HEK293 (cell line): ENCODE results near the gene DIS3L2.

Experiments used
- CTCF ChIA-PET: fragments of 350-600 bp; formaldehyde crosslinking; extraction: SDS; loops from one replicate; lab custom pipeline; 2021; ENCODE audit warnings: antibody characterized with exemption; lab: Yijun Ruan, JAX
- POLR2A ChIA-PET: fragments of 300-600 bp; formaldehyde crosslinking; extraction: SDS; loops from one replicate; lab custom pipeline; 2020; ENCODE audit warnings: antibody characterized with exemption, inconsistent platforms; lab: Yijun Ruan, JAX
- H3K27ac ChIP-seq: fragments of 200-500 bp; sonication (Bioruptor generic); 2 replicates; pipeline ENCODE4 v1.5.1; 2014; ENCODE audit warnings: low read depth, low read length, control low read depth, inconsistent platforms; ENCODE audit errors: extremely low read depth
- H3K36me3 ChIP-seq, 2 experiments: fragments of 200-500 bp in 1 of 2; sonication (Bioruptor generic) in 1 of 2; 1 replicate in 1 of 2; 2 replicates in 1 of 2; pipeline ENCODE4 v1.5.1; 2014 to 2017; ENCODE audit warnings: inconsistent platforms in 2 of 2, low read length in 2 of 2; ENCODE audit not compliant: control insufficient read depth in 2 of 2, insufficient read depth in 1 of 2
- H3K4me1 ChIP-seq: fragments of 200-500 bp; sonication (Bioruptor generic); 2 replicates; pipeline ENCODE4 v1.5.1; 2014; ENCODE audit warnings: mild to moderate bottlenecking, low read length, inconsistent platforms; ENCODE audit not compliant: control insufficient read depth, insufficient read depth
- H3K4me3 ChIP-seq: 2 replicates; pipeline ENCODE4 v1.5.1; 2011; ENCODE audit warnings: low read depth, mild to moderate bottlenecking, control low read depth, low read length, moderate library complexity
- H3K9me3 ChIP-seq: fragments of 200-500 bp; sonication (Bioruptor generic); 2 replicates; pipeline ENCODE4 v1.5.1; 2014; ENCODE audit warnings: low read depth, low read length, inconsistent platforms; ENCODE audit not compliant: control insufficient read depth, insufficient read depth
- BCL11A ChIP-seq: fragments of 450-650 bp; formaldehyde crosslinking; IDR thresholded peaks from 2 replicates; pipeline ENCODE4 v1.5.1; 2016; ENCODE audit warnings: low read depth, missing biosample characterization, missing genetic modification characterization
- HOXA7 ChIP-seq: sonication (generic); formaldehyde crosslinking; IDR thresholded peaks from 2 replicates; pipeline ENCODE4 v1.8.1; 2022; ENCODE audit warnings: missing genetic modification reagents, borderline replicate concordance
- HOXC10 ChIP-seq: sonication (generic); formaldehyde crosslinking; IDR thresholded peaks from 2 replicates; pipeline ENCODE4 v1.8.1; 2023; ENCODE audit warnings: mild to moderate bottlenecking, missing genetic modification reagents
- REPIN1 ChIP-seq: fragments of 450-650 bp; formaldehyde crosslinking; IDR thresholded peaks from 2 replicates; pipeline ENCODE4 v1.5.1; 2017; ENCODE audit warnings: missing biosample characterization, missing genetic modification characterization, low read depth
- SALL2 ChIP-seq: fragments of 450-650 bp; formaldehyde crosslinking; IDR thresholded peaks from 2 replicates; pipeline ENCODE4 v1.5.0; 2017; ENCODE audit warnings: missing biosample characterization, mild to moderate bottlenecking, missing genetic modification characterization, borderline replicate concordance
- SP7 ChIP-seq: fragments of 450-650 bp; formaldehyde crosslinking; IDR thresholded peaks from 2 replicates; pipeline ENCODE4 v1.5.1; 2016; ENCODE audit warnings: missing biosample characterization, missing genetic modification characterization
- WT1 ChIP-seq: fragments of 450-650 bp; formaldehyde crosslinking; IDR thresholded peaks from 2 replicates; pipeline ENCODE4 v1.5.1; 2016; ENCODE audit warnings: missing biosample characterization, missing genetic modification characterization
- YY1 ChIP-seq: fragments of 450-650 bp; formaldehyde crosslinking; IDR thresholded peaks from 2 replicates; pipeline ENCODE4 v1.5.1; 2018; ENCODE audit warnings: missing biosample characterization, missing genetic modification characterization
- ZBTB17 ChIP-seq: fragments of 450-650 bp; formaldehyde crosslinking; IDR thresholded peaks from 2 replicates; pipeline ENCODE4 v1.5.1; 2016; ENCODE audit warnings: missing biosample characterization, missing genetic modification characterization
- ZFHX2 ChIP-seq: fragments of 450-650 bp; formaldehyde crosslinking; conservative IDR thresholded peaks from 2 replicates; pipeline ENCODE4 v1.5.1; 2016; ENCODE audit warnings: missing biosample characterization, missing genetic modification characterization
- ZNF2 ChIP-seq: fragments of 450-650 bp; formaldehyde crosslinking; IDR thresholded peaks from 2 replicates; pipeline ENCODE4 v1.5.1; 2016; ENCODE audit warnings: missing biosample characterization, missing genetic modification characterization
- ZNF311 ChIP-seq: fragments of 450-650 bp; formaldehyde crosslinking; IDR thresholded peaks from 2 replicates; pipeline ENCODE4 v1.5.1; 2017; ENCODE audit warnings: missing biosample characterization, missing genetic modification characterization, borderline replicate concordance
- ZNF362 ChIP-seq: fragments of 450-650 bp; formaldehyde crosslinking; IDR thresholded peaks from 2 replicates; pipeline ENCODE4 v1.5.1; 2016; ENCODE audit warnings: missing biosample characterization, missing genetic modification characterization
- ZNF391 ChIP-seq: fragments of 450-650 bp; formaldehyde crosslinking; IDR thresholded peaks from 2 replicates; pipeline ENCODE4 v1.5.1; 2016; ENCODE audit warnings: low read depth, missing biosample characterization, missing genetic modification characterization, borderline replicate concordance
- ZNF426 ChIP-seq: fragments of 450-650 bp; formaldehyde crosslinking; IDR thresholded peaks from 2 replicates; pipeline ENCODE4 v1.5.1; 2017; ENCODE audit warnings: missing biosample characterization, missing genetic modification characterization, mild to moderate bottlenecking, inconsistent platforms, moderate library complexity
- ZNF48 ChIP-seq: fragments of 450-650 bp; formaldehyde crosslinking; IDR thresholded peaks from 2 replicates; pipeline ENCODE4 v1.5.1; 2016; ENCODE audit warnings: missing biosample characterization, missing genetic modification characterization
- ZNF510 ChIP-seq: fragments of 450-650 bp; formaldehyde crosslinking; IDR thresholded peaks from 2 replicates; pipeline ENCODE4 v1.5.1; 2018; ENCODE audit warnings: mild to moderate bottlenecking, missing genetic modification characterization, missing biosample characterization; ENCODE audit not compliant: insufficient replicate concordance
- ZNF621 ChIP-seq: fragments of 450-650 bp; formaldehyde crosslinking; IDR thresholded peaks from 2 replicates; pipeline ENCODE4 v1.5.1; 2017; ENCODE audit warnings: missing biosample characterization, missing genetic modification characterization
- ZNF629 ChIP-seq: fragments of 450-650 bp; formaldehyde crosslinking; IDR thresholded peaks from 2 replicates; pipeline ENCODE4 v1.5.1; 2017; ENCODE audit warnings: missing biosample characterization, missing genetic modification characterization
- ZNF677 ChIP-seq: fragments of 450-650 bp; IDR thresholded peaks from 2 replicates; pipeline ENCODE4 v1.5.0; 2018; ENCODE audit warnings: missing biosample characterization, mild to moderate bottlenecking, missing genetic modification characterization, moderate library complexity
- ZNF76 ChIP-seq: fragments of 450-650 bp; formaldehyde crosslinking; IDR thresholded peaks from 2 replicates; pipeline ENCODE4; 2016; ENCODE audit warnings: low read depth, missing biosample characterization, missing genetic modification characterization, borderline replicate concordance
- TF ChIP-seq, protein P1 (sequence below): fragments of 450-650 bp; formaldehyde crosslinking; IDR thresholded peaks from 2 replicates; pipeline ENCODE4 v1.5.1; 2016; ENCODE audit warnings: missing biosample characterization, missing genetic modification characterization, low read depth

Gene DIS3L2

DNA sequence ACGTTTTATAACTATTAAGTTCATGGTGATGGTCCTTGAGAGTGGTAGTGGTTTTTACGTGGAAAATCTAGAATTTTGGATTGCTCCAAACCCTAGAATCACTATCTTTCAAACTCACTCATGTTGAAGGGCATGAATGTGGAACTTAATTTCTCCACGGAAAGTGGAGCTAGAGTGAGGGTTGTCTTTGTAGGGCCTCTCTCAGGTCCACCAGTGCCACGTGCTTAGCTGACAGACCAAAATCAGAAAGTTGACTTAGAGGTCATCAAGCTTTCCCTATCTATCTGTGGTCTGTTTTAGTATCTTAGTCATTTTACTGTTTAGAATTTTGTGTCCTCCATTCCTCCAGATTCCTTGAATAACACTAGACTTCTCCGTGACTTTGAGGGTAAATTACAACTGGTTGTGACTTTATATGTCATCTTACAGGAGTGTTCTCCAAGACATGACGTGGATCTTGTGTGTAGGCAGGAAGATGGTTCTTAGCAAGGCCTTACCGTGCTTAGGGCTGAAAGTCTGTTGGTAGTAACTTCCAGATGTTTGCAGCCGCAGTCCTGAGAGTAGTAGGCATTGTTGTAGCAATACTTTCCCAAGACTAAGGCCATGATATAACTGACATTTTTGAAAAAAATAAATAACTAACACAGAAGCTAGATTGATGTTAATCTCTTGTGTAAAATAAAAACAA, 26.8 kb downstream of the DIS3L2 start:
- no peak overlapping the region for H3K4me3 ChIP-seq
- no peaks in the 10 kb centered on the region; a peak in 1 of 3 replicates for H3K36me3 ChIP-seq
- no peak for TF ChIP-seq ZNF2
- no peak for TF ChIP-seq ZFHX2 (tag by site-specific recombination)
- no peak for TF ChIP-seq ZNF629 (tag by site-specific recombination)
- no peak for TF ChIP-seq ZBTB17 (tag by site-specific recombination)
- TF ChIP-seq WT1 (tag by site-specific recombination): no peak
- no peak for TF ChIP-seq ZNF510 (tag by site-specific recombination)
- TF ChIP-seq ZNF311 (tag by site-specific recombination): no peak
- no peak for TF ChIP-seq ZNF621 (tag by site-specific recombination)
- no peak for TF ChIP-seq HOXC10
- TF ChIP-seq SALL2: no peak
- TF ChIP-seq ZNF391 (tag by site-specific recombination): no peak
- TF ChIP-seq ZNF48 (tag by site-specific recombination): no peak
- no peak for TF ChIP-seq ZNF677
- no peak for TF ChIP-seq ZNF426 (tag by site-specific recombination)
- no peak for TF ChIP-seq ZNF76 (tag by site-specific recombination)
- no peak for TF ChIP-seq BCL11A (tag by site-specific recombination)
- TF ChIP-seq ZNF362 (tag by site-specific recombination): no peak
- no peak for TF ChIP-seq REPIN1
- no peaks in the 10 kb centered on the region for H3K9me3 ChIP-seq
- peaks cover 13% of the 10 kb centered on the region; the same call in 1 of the 2 replicates for H3K4me1 ChIP-seq
- CTCF ChIA-PET: no interaction called here
- POLR2A ChIA-PET: interaction anchor here (1.0 kb wide), 1 partner anchor 15 kb away, joined by 3 read pairs; no protein-coding TSS in a partner anchor
- H3K27ac ChIP-seq: no peak overlapping the region

GRCh38 chr2:231991664-231992063, 30.2 kb downstream of the DIS3L2 start:
- Histone ChIP-seq H3K4me1 (peaks cover 9% of the 10 kb centered on the region; the same call in 1 of the 2 replicates), H3K27ac (no peak overlapping the region), H3K4me3 (no peak overlapping the region), H3K9me3 (no peaks in the 10 kb centered on the region), H3K36me3 (no peaks in the 10 kb centered on the region)
- ChIA-PET POLR2A (no interaction called here), CTCF (interaction anchor here (1.7 kb wide), 1 partner anchor 18 kb away, joined by 4 read pairs; no protein-coding TSS in a partner anchor)
- TF ChIP-seq ZBTB17 (tag by site-specific recombination) (0 out of 2 replicates have a peak, but pooled peaks have one; percentile 11), SP7 (0 out of 2 replicates have a peak, but pooled peaks have one; percentile 18), HOXA7 (CRISPR knock-in tag) (no peak), YY1 (tag by site-specific recombination) (no peak)
- TF ChIP-seq, protein P1, sequence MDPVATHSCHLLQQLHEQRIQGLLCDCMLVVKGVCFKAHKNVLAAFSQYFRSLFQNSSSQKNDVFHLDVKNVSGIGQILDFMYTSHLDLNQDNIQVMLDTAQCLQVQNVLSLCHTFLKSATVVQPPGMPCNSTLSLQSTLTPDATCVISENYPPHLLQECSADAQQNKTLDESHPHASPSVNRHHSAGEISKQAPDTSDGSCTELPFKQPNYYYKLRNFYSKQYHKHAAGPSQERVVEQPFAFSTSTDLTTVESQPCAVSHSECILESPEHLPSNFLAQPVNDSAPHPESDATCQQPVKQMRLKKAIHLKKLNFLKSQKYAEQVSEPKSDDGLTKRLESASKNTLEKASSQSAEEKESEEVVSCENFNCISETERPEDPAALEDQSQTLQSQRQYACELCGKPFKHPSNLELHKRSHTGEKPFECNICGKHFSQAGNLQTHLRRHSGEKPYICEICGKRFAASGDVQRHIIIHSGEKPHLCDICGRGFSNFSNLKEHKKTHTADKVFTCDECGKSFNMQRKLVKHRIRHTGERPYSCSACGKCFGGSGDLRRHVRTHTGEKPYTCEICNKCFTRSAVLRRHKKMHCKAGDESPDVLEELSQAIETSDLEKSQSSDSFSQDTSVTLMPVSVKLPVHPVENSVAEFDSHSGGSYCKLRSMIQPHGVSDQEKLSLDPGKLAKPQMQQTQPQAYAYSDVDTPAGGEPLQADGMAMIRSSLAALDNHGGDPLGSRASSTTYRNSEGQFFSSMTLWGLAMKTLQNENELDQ: no peak
